SK-N-SH (cell line): Measurements from ENCODE around the gene MPEG1. TPM values are rescaled to one million over a fixed set of nuclear protein-coding genes. Genes with fewer than 3 reads are reported as not detected.

ENCODE experiments used
- CTCF ChIA-PET: fragments of 300-600, 350-600 bp; formaldehyde crosslinking; extraction: SDS; loops from one replicate; lab custom pipeline; 2021; lab: Yijun Ruan, JAX
- POLR2A ChIA-PET: fragments of 350-600 bp; sonication (Branson Sonifier 250); formaldehyde crosslinking; extraction: SDS; loops from one replicate; lab custom pipeline; 2020; ENCODE audit warnings: antibody characterized with exemption, inconsistent platforms; lab: Yijun Ruan, JAX
- DNase-seq: peaks from one replicate; pipeline ENCODE4 v3.0.0; 2012
- H2AFZ ChIP-seq: fragments of 200-600 bp; sonication (generic); 2 replicates; pipeline ENCODE4 v1.8.1; 2016; ENCODE audit warnings: antibody characterized with exemption, mild to moderate bottlenecking, low read depth
- H3F3A ChIP-seq: fragments of 200-600 bp; sonication (generic); replicated peaks from 2 replicates; pipeline ENCODE3; 2016; ENCODE audit warnings: antibody characterized with exemption, mild to moderate bottlenecking; ENCODE audit not compliant: insufficient read depth
- H3K27ac ChIP-seq, 2 experiments: fragments of 200-500 bp in 1 of 2; fragments of 200-600 bp in 1 of 2; sonication (Bioruptor generic) in 1 of 2; sonication (generic), shearing (Covaris generic) in 1 of 2; 2 replicates each; pipeline versions ENCODE4 v1.5.1 to v1.6.1; 2014 to 2016; ENCODE audit warnings: low read depth in 2 of 2, inconsistent platforms in 1 of 2, low read length in 1 of 2, mild to moderate bottlenecking in 1 of 2, mixed read lengths in 1 of 2
- H3K27me3 ChIP-seq: fragments of 200-600 bp; sonication (generic), shearing (Covaris generic); 2 replicates; pipeline ENCODE4 v1.6.1; 2016; ENCODE audit warnings: mixed run types; ENCODE audit not compliant: insufficient read depth
- H3K36me3 ChIP-seq, 2 experiments: fragments of 200-500 bp in 1 of 2; fragments of 200-600 bp in 1 of 2; sonication (Bioruptor generic) in 1 of 2; sonication (generic) in 1 of 2; replicated peaks in 1 of 2; 2 replicates each; pipeline versions ENCODE3 to v1.5.1; 2014 to 2016; ENCODE audit warnings: low read length in 1 of 2, mild to moderate bottlenecking in 1 of 2; ENCODE audit not compliant: insufficient read depth in 2 of 2, control insufficient read depth in 1 of 2
- H3K4me1 ChIP-seq, 2 experiments: fragments of 200-500 bp in 1 of 2; fragments of 200-600 bp in 1 of 2; sonication (Bioruptor generic) in 1 of 2; sonication (generic), shearing (Covaris generic) in 1 of 2; 2 replicates each; pipeline versions ENCODE4 v1.5.1 to v1.6.1; 2014 to 2016; ENCODE audit warnings: low read depth in 1 of 2, low read length in 1 of 2, mixed run types in 1 of 2; ENCODE audit not compliant: insufficient read depth in 2 of 2, control insufficient read depth in 1 of 2
- H3K4me2 ChIP-seq: fragments of 200-600 bp; sonication (generic), shearing (Covaris generic); 2 replicates; pipeline ENCODE4 v1.6.1; 2017; ENCODE audit warnings: mixed run types
- H3K4me3 ChIP-seq, 2 experiments: fragments of 200-500 bp in 1 of 2; fragments of 200-600 bp in 1 of 2; sonication (Bioruptor generic) in 1 of 2; sonication (generic), shearing (Covaris generic) in 1 of 2; 2 replicates each; pipeline versions ENCODE4 v1.5.1 to v1.8.1; 2014 to 2016; ENCODE audit warnings: low read depth in 2 of 2, inconsistent platforms in 1 of 2, low read length in 1 of 2, mild to moderate bottlenecking in 1 of 2, mixed read lengths in 1 of 2, moderate library complexity in 1 of 2
- H3K79me2 ChIP-seq: fragments of 200-600 bp; sonication (generic); 2 replicates; pipeline ENCODE4 v1.8.1; 2017; ENCODE audit warnings: mild to moderate bottlenecking; ENCODE audit not compliant: insufficient read depth
- H3K9ac ChIP-seq: fragments of 200-600 bp; sonication (generic); 2 replicates; pipeline ENCODE4 v1.6.1; 2017; ENCODE audit warnings: mixed run types
- H3K9me2 ChIP-seq: fragments of 200-600 bp; sonication (generic); 2 replicates; pipeline ENCODE4 v1.6.1; 2017; ENCODE audit warnings: mixed run types
- H3K9me3 ChIP-seq: fragments of 200-600 bp; sonication (generic); 2 replicates; pipeline ENCODE4 v1.6.1; 2017; ENCODE audit warnings: mixed run types, mild to moderate bottlenecking, moderate library complexity
- H4K20me1 ChIP-seq: fragments of 200-600 bp; sonication (generic); 2 replicates; pipeline ENCODE4 v1.6.1; 2017; ENCODE audit warnings: mild to moderate bottlenecking, mixed run types; ENCODE audit not compliant: insufficient read depth
- CHD2 ChIP-seq: fragments of 150-350 bp; IDR thresholded peaks from 2 replicates; pipeline ENCODE4 v1.6.1; 2018; ENCODE audit warnings: low read length; ENCODE audit not compliant: partially characterized antibody
- EZH2phosphoT487 ChIP-seq: fragments of 200-600 bp; sonication (generic); IDR thresholded peaks from 2 replicates; pipeline ENCODE4 v1.6.1; 2017; ENCODE audit warnings: low read depth, mixed run types, mild to moderate bottlenecking, antibody characterized with exemption, moderate library complexity, borderline replicate concordance
- FOXJ3 ChIP-seq: sonication (generic); formaldehyde crosslinking; IDR thresholded peaks from 2 replicates; pipeline ENCODE4 v1.5.1; 2020; ENCODE audit warnings: mild to moderate bottlenecking, missing genetic modification reagents
- GABPA ChIP-seq: IDR thresholded peaks from 2 replicates; pipeline ENCODE4 v1.4.0; 2012; ENCODE audit warnings: low read depth, mild to moderate bottlenecking
- JUND ChIP-seq: IDR thresholded peaks from 2 replicates; pipeline ENCODE4 v1.4.0; 2012
- MEF2A ChIP-seq: IDR thresholded peaks from 2 replicates; pipeline ENCODE4 v1.4.0; 2012; ENCODE audit warnings: low read depth, borderline replicate concordance
- NFIC ChIP-seq: IDR thresholded peaks from 2 replicates; pipeline ENCODE4 v1.4.0; 2012; ENCODE audit warnings: borderline replicate concordance
- RCOR1 ChIP-seq: fragments of 150-350 bp; IDR thresholded peaks from 2 replicates; pipeline ENCODE4 v1.6.1; 2017; ENCODE audit warnings: antibody characterized with exemption, low read length
- RFX5 ChIP-seq: IDR thresholded peaks from 2 replicates; pipeline ENCODE4 v1.6.1; 2012; ENCODE audit warnings: mild to moderate bottlenecking, improper control_type of control experiment, low read length
- TCF12 ChIP-seq: IDR thresholded peaks from 2 replicates; pipeline ENCODE4 v1.4.0; 2012
- WGBS: methylation state at CpG from one replicate; pipeline ENCODE4 v1.1.6; 2017; ENCODE audit warnings: low lambda C conversion rate; 5-methylcytosine and 5-hydroxymethylcytosine counted together
- polyA plus RNA-seq, 3 experiments: library from polyadenylated mRNA; depleted of rRNA; stranded (reverse); fragments of >200 nt; gene quantifications; 2 replicates each; pipeline ENCODE4 v1.2.3, GENCODE V29; 2012
- TF ChIP-seq, protein P1 (sequence below): IDR thresholded peaks from 2 replicates; pipeline ENCODE4 v1.4.0; 2012; ENCODE audit warnings: low read depth
- TF ChIP-seq, protein P2 (sequence below): fragments of 150-350 bp; IDR thresholded peaks from 2 replicates; pipeline ENCODE4 v1.6.1; 2017; ENCODE audit warnings: antibody characterized with exemption, low read length, low read depth, borderline replicate concordance
- TF ChIP-seq, protein P3 (sequence below): fragments of 200-600 bp; sonication (generic); IDR thresholded peaks from 2 replicates; pipeline ENCODE4 v1.6.1; 2017; ENCODE audit warnings: antibody characterized with exemption, mild to moderate bottlenecking, moderate library complexity
- TF ChIP-seq, protein P4 (sequence below): fragments of 150-350 bp; IDR thresholded peaks from 2 replicates; pipeline ENCODE4 v1.6.1; 2016; ENCODE audit warnings: mild to moderate bottlenecking, low read depth, low read length
- TF ChIP-seq, protein P5 (sequence below): IDR thresholded peaks from 2 replicates; pipeline ENCODE4 v1.4.0; 2012; ENCODE audit warnings: low read depth, borderline replicate concordance

The MPEG1 gene
- polyA plus RNA-seq, 1 of the 3 experiments (the other 2 are of a cell fraction), result not detected

DNA sequence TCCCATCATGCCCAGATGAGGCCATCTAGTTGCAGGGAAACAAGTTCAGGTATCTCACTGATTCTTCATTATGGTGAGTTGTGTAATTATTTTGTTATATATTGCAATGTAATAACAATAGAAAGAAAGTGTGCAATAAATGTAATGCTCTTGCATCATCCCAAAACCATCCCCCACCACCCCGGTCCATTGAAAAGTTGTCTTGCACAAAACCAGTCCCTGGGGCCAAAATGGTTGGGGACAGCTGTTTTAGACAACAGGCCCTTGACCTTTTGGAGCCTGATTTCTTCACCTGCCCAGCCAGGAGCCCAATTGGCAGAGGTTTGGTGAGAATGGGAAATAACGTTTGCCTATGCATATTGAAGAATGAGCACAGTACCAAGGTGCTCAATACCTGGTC is 15.9 kb downstream of the MPEG1 start:
- ChIA-PET POLR2A (no interaction called here), CTCF (no interaction called here)
- TF ChIP-seq GABPA (no peak), EZH2phosphoT487 (no peak), RCOR1 (no peak), FOXJ3 (CRISPR knock-in tag) (no peak)
- TF ChIP-seq, protein P1, sequence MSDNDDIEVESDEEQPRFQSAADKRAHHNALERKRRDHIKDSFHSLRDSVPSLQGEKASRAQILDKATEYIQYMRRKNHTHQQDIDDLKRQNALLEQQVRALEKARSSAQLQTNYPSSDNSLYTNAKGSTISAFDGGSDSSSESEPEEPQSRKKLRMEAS, result no peak
- DNase-seq, result no peak
- no peak overlapping the region for H2AFZ ChIP-seq
- no peak overlapping the region for H3K9ac ChIP-seq
- 51% methylated on average over 2 of the region's 2 CpGs for WGBS
- no peaks in the 10 kb centered on the region for H3K9me3 ChIP-seq
- no peaks in the 10 kb centered on the region for H3K36me3 ChIP-seq
- no peak overlapping the region for H3K27ac ChIP-seq
- peaks cover 0 to 6% of the 10 kb centered on the region in 2 experiments; a peak in 1 of 4 replicates for H3K4me1 ChIP-seq
- no peaks in the 10 kb centered on the region for H4K20me1 ChIP-seq
- 0 out of 2 replicates have a peak, but pooled peaks cover 9% of the 10 kb centered on the region for H3K27me3 ChIP-seq
- no peaks in the 10 kb centered on the region for H3K9me2 ChIP-seq
- no peak overlapping the region for H3K4me3 ChIP-seq
- no peaks in the 10 kb centered on the region for H3F3A ChIP-seq
- no peaks in the 10 kb centered on the region for H3K79me2 ChIP-seq
- H3K4me2 ChIP-seq, result no peak overlapping the region

DNA sequence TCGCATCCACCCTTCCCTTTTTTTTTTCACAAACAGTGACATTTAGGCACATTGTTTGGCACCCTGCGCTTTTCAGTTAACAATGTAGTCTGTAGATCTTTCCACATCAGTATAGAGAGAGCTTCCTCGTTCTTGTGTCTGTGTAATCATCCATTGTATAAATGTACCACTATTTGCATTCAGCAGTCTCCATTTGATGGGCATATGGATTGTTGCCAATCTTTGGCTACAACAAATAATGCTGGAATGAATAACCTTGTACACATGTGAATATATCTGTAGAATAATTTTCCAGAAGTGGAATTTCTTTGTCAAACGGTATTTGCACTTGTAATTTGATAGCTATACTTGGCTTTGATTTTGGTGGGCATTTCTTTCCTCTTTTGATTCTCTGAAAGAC is 17.1 kb downstream of the MPEG1 start:
- Histone ChIP-seq H3F3A (no peaks in the 10 kb centered on the region), H3K9me3 (no peaks in the 10 kb centered on the region), H4K20me1 (no peaks in the 10 kb centered on the region), H3K4me3 (no peak overlapping the region), H3K9ac (no peak overlapping the region), H3K4me1 (peaks cover 0 to 6% of the 10 kb centered on the region in 2 experiments; a peak in 1 of 4 replicates), H3K36me3 (no peaks in the 10 kb centered on the region), H2AFZ (no peak overlapping the region), H3K4me2 (no peak overlapping the region), H3K9me2 (no peaks in the 10 kb centered on the region), H3K79me2 (no peaks in the 10 kb centered on the region), H3K27me3 (0 out of 2 replicates have a peak, but pooled peaks cover 9% of the 10 kb centered on the region), H3K27ac (no peak overlapping the region)
- no peak for DNase-seq
- CTCF ChIA-PET, result no interaction called here
- POLR2A ChIA-PET, result no interaction called here
- 46% methylated on average over 4 of the region's 4 CpGs for WGBS
- TF ChIP-seq NFIC (no peak), RFX5 (no peak), CHD2 (no peak)

DNA sequence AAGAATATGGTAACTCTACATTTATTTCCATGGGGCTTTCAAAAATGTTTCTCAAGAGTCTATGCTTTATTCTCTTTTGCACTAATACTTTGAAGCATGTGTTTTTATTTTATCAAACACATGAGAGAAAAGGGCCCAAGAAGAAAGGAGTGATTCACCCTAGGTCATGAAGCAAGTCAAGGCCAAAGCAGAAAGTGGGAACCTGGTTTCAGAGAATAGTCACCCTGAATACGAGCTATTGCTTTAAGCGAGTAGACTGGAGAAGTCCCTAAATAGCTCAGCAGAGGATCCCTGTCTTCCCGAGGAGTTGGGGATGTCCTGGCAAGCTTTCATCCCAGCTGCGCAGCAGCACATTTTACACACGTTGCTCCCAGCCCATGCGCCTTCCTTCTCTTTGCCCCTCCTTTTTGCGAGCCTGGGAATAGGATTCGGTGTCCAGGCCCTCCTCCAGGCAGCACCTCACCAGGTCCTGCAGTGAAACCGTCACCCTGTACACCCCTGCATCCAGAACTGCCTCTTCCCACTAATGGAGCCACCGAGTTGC is 19.1 kb downstream of the MPEG1 start:
- Histone ChIP-seq H3K27ac (no peak overlapping the region), H2AFZ (no peak overlapping the region), H4K20me1 (no peaks in the 10 kb centered on the region), H3K9me3 (no peaks in the 10 kb centered on the region), H3K9me2 (no peaks in the 10 kb centered on the region), H3K79me2 (no peaks in the 10 kb centered on the region), H3F3A (no peaks in the 10 kb centered on the region), H3K4me1 (peaks cover 0 to 3% of the 10 kb centered on the region in 2 experiments; a peak in 1 of 4 replicates), H3K4me3 (no peak overlapping the region), H3K27me3 (no peaks in the 10 kb centered on the region), H3K9ac (no peak overlapping the region), H3K4me2 (no peak overlapping the region), H3K36me3 (no peaks in the 10 kb centered on the region)
- POLR2A ChIA-PET, result interaction anchor here (0.6 kb wide), 1 partner anchor 20 kb away, joined by 3 read pairs; no protein-coding TSS in a partner anchor
- TF ChIP-seq MEF2A (no peak), GABPA (no peak), TCF12 (no peak), JUND (no peak)
- TF ChIP-seq, protein P2, sequence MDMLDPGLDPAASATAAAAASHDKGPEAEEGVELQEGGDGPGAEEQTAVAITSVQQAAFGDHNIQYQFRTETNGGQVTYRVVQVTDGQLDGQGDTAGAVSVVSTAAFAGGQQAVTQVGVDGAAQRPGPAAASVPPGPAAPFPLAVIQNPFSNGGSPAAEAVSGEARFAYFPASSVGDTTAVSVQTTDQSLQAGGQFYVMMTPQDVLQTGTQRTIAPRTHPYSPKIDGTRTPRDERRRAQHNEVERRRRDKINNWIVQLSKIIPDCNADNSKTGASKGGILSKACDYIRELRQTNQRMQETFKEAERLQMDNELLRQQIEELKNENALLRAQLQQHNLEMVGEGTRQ, result no peak
- TF ChIP-seq, protein P3, sequence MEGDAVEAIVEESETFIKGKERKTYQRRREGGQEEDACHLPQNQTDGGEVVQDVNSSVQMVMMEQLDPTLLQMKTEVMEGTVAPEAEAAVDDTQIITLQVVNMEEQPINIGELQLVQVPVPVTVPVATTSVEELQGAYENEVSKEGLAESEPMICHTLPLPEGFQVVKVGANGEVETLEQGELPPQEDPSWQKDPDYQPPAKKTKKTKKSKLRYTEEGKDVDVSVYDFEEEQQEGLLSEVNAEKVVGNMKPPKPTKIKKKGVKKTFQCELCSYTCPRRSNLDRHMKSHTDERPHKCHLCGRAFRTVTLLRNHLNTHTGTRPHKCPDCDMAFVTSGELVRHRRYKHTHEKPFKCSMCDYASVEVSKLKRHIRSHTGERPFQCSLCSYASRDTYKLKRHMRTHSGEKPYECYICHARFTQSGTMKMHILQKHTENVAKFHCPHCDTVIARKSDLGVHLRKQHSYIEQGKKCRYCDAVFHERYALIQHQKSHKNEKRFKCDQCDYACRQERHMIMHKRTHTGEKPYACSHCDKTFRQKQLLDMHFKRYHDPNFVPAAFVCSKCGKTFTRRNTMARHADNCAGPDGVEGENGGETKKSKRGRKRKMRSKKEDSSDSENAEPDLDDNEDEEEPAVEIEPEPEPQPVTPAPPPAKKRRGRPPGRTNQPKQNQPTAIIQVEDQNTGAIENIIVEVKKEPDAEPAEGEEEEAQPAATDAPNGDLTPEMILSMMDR, result no peak
- TF ChIP-seq, protein P4, sequence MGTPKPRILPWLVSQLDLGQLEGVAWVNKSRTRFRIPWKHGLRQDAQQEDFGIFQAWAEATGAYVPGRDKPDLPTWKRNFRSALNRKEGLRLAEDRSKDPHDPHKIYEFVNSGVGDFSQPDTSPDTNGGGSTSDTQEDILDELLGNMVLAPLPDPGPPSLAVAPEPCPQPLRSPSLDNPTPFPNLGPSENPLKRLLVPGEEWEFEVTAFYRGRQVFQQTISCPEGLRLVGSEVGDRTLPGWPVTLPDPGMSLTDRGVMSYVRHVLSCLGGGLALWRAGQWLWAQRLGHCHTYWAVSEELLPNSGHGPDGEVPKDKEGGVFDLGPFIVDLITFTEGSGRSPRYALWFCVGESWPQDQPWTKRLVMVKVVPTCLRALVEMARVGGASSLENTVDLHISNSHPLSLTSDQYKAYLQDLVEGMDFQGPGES, result no peak
- TF ChIP-seq, protein P5, sequence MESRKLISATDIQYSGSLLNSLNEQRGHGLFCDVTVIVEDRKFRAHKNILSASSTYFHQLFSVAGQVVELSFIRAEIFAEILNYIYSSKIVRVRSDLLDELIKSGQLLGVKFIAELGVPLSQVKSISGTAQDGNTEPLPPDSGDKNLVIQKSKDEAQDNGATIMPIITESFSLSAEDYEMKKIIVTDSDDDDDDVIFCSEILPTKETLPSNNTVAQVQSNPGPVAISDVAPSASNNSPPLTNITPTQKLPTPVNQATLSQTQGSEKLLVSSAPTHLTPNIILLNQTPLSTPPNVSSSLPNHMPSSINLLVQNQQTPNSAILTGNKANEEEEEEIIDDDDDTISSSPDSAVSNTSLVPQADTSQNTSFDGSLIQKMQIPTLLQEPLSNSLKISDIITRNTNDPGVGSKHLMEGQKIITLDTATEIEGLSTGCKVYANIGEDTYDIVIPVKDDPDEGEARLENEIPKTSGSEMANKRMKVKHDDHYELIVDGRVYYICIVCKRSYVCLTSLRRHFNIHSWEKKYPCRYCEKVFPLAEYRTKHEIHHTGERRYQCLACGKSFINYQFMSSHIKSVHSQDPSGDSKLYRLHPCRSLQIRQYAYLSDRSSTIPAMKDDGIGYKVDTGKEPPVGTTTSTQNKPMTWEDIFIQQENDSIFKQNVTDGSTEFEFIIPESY, result no peak
- CTCF ChIA-PET, result interaction anchor here (1.0 to 4.1 kb wide), 6 partner anchors 8 to 58 kb away, joined by 3 to 29 read pairs (median 4); partner anchors contain the start of gene DTX4
- 33% methylated on average over 10 of the region's 10 CpGs for WGBS
- DNase-seq, result no peak
